RWPE2 (cell line): ENCODE measurements around the gene RGS17.

ENCODE experiments used
- ATAC-seq: fragments of 200-7000 bp; cut with Tn5 transposase; 3 replicates; pipeline ENCODE4 v1.9.1; 2021; ENCODE audit warnings: low read depth
- DNase-seq: peaks from one replicate; pipeline ENCODE4 v3.0.0-alpha.2; 2020; ENCODE audit warnings: low spot score
- H3K27ac ChIP-seq: fragments of 450-650 bp; 2 replicates; pipeline ENCODE4 v1.5.1; 2017; ENCODE audit warnings: mild to moderate bottlenecking; ENCODE audit not compliant: poor library complexity, severe bottlenecking
- H3K27me3 ChIP-seq: fragments of 250-450 bp; sonication (Bioruptor Pico); 2 replicates; pipeline ENCODE4 v1.5.1; 2021; ENCODE audit warnings: mild to moderate bottlenecking, moderate library complexity; ENCODE audit not compliant: insufficient read depth, poor library complexity, severe bottlenecking
- H3K36me3 ChIP-seq: fragments of 250-450 bp; sonication (Bioruptor Pico); 2 replicates; pipeline ENCODE4 v1.5.1; 2020; ENCODE audit warnings: low read depth, mild to moderate bottlenecking, moderate library complexity
- H3K4me1 ChIP-seq: fragments of 250-450 bp; sonication (Bioruptor Pico); 2 replicates; pipeline ENCODE4 v1.5.1; 2021; ENCODE audit warnings: mild to moderate bottlenecking, moderate library complexity; ENCODE audit not compliant: insufficient read depth, poor library complexity, severe bottlenecking
- H3K4me3 ChIP-seq: fragments of 250-450 bp; sonication (Bioruptor Pico); 2 replicates; pipeline ENCODE4 v1.5.1; 2021; ENCODE audit warnings: mild to moderate bottlenecking, moderate library complexity; ENCODE audit not compliant: severe bottlenecking
- H3K9me3 ChIP-seq: fragments of 250-450 bp; sonication (Bioruptor Pico); 2 replicates; pipeline ENCODE4 v1.5.1; 2021; ENCODE audit warnings: mild to moderate bottlenecking, moderate library complexity; ENCODE audit not compliant: severe bottlenecking
- TF ChIP-seq, protein P1 (sequence below): fragments of 450-650 bp; IDR thresholded peaks from one replicate; pipeline ENCODE4 v1.5.1; 2017; ENCODE audit warnings: mild to moderate bottlenecking, moderate library complexity; ENCODE audit not compliant: poor library complexity, severe bottlenecking

Gene RGS17, protein sequence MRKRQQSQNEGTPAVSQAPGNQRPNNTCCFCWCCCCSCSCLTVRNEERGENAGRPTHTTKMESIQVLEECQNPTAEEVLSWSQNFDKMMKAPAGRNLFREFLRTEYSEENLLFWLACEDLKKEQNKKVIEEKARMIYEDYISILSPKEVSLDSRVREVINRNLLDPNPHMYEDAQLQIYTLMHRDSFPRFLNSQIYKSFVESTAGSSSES

GRCh38 chr6:153131037-153131981 is at the start of gene RGS17:
Gene RGS17, minus strand, starts transcription at chr6:153131282. Its CDS starts 87,264 bp downstream, at chr6:153044018.
- H3K9me3 ChIP-seq: no peaks in the 10 kb centered on the region
- peak within 1 kb of the TSS; percentile 38 for H3K27ac ChIP-seq
- no peaks in the 10 kb centered on the region for H3K36me3 ChIP-seq
- H3K4me3 ChIP-seq: peak within 1 kb of the TSS; percentile 67
- DNase-seq (peak; percentile 73), ATAC-seq (peak; percentile 64)
- no peaks in the 10 kb centered on the region for H3K27me3 ChIP-seq
- TF ChIP-seq, protein P1, sequence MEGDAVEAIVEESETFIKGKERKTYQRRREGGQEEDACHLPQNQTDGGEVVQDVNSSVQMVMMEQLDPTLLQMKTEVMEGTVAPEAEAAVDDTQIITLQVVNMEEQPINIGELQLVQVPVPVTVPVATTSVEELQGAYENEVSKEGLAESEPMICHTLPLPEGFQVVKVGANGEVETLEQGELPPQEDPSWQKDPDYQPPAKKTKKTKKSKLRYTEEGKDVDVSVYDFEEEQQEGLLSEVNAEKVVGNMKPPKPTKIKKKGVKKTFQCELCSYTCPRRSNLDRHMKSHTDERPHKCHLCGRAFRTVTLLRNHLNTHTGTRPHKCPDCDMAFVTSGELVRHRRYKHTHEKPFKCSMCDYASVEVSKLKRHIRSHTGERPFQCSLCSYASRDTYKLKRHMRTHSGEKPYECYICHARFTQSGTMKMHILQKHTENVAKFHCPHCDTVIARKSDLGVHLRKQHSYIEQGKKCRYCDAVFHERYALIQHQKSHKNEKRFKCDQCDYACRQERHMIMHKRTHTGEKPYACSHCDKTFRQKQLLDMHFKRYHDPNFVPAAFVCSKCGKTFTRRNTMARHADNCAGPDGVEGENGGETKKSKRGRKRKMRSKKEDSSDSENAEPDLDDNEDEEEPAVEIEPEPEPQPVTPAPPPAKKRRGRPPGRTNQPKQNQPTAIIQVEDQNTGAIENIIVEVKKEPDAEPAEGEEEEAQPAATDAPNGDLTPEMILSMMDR: no peak
- H3K4me1 ChIP-seq: peaks cover 5% of the 10 kb centered on the region

GRCh38 chr6:153172815-153173214 is 41.7 kb upstream of the RGS17 start:
- H3K36me3 ChIP-seq: no peaks in the 10 kb centered on the region
- H3K9me3 ChIP-seq: no peaks in the 10 kb centered on the region
- H3K27ac ChIP-seq: no peak overlapping the region
- TF ChIP-seq, protein P1: no peak
- no peak for ATAC-seq
- no peak for DNase-seq
- H3K27me3 ChIP-seq: no peaks in the 10 kb centered on the region
- no peak overlapping the region for H3K4me3 ChIP-seq
- H3K4me1 ChIP-seq: peaks cover 18% of the 10 kb centered on the region

- DNase-seq (no peak), ATAC-seq (peak; percentile 92)
- no peaks in the 10 kb centered on the region for H3K9me3 ChIP-seq
- TF ChIP-seq, protein P1: no peak
- H3K27ac ChIP-seq: peak overlapping the region; percentile 54
- H3K4me1 ChIP-seq: peaks cover 37% of the 10 kb centered on the region
- H3K4me3 ChIP-seq: no peak overlapping the region
- no peaks in the 10 kb centered on the region for H3K36me3 ChIP-seq
- no peaks in the 10 kb centered on the region for H3K27me3 ChIP-seq
Measured at GRCh38 chr6:153170511-153170910, 39.4 kb upstream of the RGS17 start.

GRCh38 chr6:153167907-153168306 is 36.8 kb upstream of the RGS17 start:
- Histone ChIP-seq H3K9me3 (no peaks in the 10 kb centered on the region), H3K36me3 (no peaks in the 10 kb centered on the region), H3K27me3 (no peaks in the 10 kb centered on the region), H3K4me1 (peaks cover 37% of the 10 kb centered on the region), H3K27ac (peak overlapping the region; percentile 98), H3K4me3 (no peak overlapping the region)
- no peak for ATAC-seq
- no peak for DNase-seq
- TF ChIP-seq, protein P1: no peak
